Measurements from ENCODE around the gene EIF1AD.
"Not testable (repeated sequence)": the region's sequence is repeated elsewhere in the genome, so short reads cannot be mapped to it uniquely, and the experiment has no call there.

EIF1AD gene

DNA sequence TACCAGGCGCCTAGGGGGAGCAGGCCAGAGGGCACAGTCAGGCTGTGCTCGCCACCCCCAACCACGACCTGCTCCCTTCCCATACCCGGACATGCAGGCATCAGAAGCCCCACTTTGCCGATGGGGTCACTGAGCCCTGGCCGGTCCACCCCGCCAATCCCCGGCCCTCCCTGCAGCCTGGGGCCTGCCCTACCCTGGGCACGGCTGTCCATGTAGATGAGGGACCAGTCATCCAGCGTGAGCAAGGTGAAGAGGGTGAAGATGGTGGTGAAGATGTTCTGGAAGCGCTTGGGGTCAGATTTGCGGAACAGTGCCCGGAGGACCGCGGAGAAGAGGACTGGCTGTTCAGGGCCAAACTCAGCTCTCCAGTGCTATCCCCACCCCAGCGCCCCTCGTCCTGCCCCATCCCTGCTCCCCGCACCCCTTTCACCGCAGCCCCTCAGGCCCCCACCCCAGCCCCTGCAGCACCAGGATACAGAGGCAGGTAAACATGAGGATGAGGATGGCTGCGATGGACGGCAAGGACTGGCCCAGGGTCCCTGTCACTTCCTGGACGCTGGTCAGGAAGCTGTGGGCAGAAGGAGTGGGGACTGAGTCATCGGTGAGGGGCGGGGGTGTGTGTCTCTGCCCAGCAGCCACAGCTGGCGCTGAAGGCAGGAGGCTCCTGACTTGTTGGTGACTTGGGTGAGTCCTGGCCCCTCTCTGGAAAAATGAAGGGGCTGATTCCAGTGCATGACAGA is 18.8 kb upstream of the EIF1AD start:
- ATAC-seq: peak in 1 of 2 donors; percentile 41

DNA sequence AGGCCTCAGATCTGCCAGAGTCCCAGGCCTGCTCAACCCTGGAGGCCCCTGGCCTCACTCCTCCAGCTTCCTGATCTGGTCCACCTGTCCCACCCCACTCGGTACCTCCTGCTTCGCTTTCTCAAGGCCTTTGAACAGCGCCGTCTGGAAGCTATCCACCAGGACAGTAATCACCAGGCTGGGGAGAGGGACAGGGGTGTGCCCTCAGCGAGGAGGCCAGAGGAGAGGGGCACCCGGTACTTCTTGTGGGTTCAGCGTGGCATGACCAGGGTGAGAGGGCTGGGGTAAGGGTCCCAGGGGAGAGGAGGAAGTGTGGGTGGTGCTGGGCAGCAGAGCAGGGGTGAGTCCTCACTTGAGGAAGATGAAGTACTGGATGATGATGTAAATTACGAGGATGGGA is 18.3 kb upstream of the EIF1AD start:
- no peak for ATAC-seq

DNA sequence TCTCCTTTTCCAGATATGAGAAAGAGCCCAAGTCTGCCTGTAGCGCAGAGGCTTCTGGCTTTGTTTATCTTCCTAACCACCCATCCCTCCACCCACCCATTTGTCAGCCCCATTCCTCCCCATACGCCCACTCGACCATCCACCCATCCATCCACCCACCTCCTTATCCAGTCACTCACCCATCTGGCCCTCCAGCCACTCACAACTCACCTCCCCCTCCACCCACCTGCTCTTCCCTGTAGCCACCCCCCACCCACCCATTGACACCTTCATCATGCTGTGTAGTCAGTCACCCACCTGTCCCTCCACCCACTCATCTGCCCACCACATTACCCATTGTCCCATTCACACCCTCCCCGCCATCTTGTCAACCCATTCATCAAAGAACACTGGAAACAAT is 15.4 kb upstream of the EIF1AD start:
- ATAC-seq: no peak

DNA sequence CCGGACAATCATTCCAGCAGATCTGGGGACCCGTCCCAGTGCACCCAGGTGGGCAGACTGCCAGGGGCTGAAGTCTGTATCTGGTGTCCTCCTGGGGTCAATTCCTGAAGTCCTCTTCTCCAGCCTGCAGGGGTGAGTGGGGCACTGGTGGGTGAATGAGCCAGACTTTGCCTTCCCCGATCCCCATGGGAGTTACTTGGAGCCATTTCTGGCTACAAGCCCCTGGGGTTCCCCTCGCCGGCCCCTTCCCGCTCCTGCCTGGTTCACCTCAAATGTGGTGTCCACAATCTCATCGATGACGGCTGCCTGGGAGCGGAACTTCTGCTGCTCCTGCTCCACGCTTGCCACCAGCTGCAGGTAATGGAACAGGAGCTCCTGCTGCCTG is 14.8 kb upstream of the EIF1AD start:
- no peak for ATAC-seq

DNA sequence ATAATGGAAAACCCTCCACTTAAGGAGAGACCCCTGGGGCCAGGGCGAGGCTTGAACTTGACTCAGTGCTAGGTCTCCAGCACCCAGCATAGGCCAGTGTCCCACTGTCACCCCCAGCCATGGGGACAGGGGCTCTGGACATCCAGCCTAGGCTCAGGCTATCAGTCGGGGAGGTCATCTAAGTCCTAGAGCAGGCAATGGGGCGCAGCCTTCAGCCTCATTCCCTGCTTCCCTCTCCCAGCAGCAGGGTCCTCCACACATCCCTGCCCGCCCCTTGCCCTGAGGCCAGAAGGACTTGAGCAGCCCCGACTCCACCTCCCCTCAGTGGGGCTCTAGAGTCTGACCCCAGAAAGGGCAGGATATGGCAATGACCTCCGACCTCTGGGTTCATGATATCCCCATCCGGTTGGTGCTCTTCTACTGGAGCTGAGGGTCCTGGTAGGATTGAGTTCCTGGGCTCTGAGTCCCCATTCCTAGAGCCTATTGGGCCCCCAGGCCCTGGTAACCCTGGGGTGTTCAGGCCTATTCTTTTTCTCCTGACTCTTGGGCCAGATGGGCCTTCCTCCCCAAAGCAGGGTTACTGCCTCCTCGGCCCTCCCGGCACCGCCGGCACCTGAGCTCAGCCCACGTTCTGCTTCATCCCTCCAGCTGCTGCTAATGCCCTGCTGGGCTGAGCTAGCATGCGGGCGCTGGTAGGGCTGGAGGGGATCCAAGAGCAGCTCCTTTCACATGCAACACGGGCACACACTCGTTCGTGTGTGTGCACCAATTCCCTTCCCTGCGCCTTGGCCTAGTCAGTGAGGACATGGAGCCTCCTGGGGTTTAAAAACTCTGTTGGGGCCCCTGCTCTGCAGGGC is 14.2 kb upstream of the EIF1AD start:
- no peak for ATAC-seq

DNA sequence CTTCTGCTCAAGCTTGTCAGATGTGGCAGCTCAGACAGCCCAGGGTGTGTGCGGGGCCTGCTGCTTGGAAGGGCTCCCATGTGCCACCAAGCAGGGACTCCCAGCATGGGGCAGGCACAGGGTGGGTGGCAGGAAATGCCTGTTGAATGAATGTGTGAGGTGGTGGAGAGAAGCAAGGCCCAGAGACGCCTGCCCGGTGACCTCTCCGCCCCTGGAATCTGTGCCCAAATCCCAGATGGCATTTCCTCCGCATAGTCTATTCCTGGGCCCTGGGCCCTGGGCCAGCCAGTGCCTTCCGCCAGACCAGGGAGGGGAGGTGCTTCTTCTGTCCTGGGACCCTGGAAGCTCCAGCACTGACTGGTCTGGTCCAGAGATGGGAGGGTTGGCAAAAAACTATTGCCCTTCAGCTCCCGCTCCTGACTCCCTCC is 13.5 kb upstream of the EIF1AD start:
- ATAC-seq: no peak

DNA sequence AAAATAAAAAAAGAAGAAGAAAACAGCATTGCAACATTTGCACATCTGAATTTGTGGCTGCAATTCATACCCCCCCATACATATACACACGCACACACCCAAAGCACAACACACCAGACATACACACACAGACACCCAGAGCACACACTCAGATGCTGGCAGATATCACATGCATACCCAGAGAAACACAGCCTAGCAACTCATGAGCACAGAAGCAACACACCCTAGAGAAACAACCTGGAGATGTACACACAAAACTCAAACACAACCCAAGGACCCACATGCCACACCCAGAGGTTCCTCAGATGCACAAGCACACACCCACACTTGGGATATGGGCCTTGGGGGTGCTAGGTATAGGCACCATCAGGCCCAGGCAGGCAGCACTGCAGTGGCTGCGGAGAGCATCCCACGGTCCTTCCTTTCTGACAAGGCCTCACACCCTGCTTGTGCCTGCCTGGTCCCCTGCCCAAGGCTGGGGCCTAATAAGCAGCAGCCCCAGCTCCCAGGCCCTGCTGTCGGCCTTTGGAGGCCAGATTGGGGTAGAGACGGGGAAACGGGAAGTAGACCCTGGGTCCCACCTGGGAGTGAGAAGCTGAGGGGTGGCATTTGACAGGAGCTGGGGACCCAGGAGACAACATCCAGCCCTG is 13.0 kb upstream of the EIF1AD start:
- ATAC-seq: no peak

DNA sequence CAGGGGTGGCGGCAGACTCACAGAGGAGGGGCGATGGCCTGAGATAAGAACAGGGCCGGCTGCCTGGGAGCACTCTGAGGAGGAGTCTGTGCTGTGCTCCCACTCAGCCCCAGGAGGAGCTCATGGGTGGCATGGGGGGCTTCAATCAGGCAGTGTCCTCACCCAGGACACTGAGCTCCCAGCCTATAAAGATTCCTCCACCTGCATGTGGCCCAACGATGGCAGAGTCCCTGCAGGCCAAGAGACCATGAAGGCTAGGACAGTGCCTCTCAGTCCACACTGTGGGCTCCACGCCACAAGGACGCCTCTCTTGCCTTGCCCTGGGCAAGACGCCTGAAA is 11.8 kb upstream of the EIF1AD start:
- ATAC-seq: no peak

DNA sequence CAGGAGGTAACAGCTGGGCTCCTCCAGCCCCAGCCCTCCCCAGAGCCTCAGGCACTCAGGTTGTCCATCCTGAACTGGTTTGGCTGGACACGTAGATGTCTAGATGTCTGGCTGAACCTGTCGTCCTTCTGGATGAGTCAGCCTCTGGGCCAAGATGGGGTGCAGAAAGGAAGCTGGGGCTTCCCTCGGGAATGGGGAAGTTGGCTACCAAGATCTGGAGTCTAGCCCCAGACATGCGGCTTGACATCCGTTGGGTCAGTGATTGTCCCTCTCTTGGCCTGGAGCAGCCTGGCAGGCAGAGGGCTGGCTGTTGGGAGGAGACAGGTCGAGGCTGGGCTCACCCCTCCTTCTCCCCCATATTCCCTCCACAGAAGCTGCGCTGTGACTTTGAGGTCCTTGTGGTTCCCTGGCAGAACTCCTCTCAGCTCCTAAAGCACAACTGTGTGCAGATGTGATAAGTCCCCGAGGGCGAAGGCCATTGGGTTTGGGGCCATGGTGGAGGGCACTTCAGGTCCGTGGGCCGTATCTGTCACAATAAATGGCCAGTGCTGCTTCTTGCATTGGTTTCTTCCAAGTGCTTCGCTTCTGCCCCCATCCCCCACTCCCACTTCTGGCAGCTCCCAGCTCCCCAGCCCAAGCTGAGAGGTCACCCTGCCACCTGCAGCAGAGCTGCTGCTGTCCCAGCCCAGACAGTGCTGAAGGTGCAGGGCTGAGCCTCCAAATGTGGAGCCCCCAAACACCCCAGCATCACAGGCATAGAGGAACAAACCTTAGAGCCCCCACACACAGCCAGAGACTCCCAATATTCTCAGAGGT is 11.2 kb upstream of the EIF1AD start:
- no peak for ATAC-seq

DNA sequence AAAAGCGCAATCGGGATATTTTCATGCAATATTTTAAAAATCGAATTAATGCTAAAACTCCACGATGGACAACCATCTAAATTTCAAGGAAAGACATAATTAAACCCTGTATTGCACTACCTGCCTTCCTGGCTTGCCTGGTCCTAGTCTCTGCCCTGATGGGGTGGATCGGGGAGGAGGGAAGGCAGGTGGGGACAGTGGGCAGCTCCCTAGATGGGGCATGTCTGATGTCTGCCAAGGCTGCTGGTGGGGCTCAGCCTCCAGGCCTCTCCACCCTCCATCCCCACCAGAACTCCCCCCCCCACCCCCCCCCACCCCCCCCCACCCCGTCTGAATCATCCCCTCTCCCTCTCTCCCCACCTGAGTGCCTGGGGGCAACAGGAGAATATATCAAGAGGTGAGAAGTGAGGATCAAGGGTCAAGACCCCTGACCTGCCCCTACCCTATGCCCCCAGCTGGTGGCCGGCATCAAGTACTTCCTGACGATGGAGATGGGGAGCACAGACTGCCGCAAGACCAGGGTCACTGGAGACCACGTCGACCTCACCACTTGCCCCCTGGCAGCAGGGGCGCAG is 10.5 kb upstream of the EIF1AD start:
- ATAC-seq: no peak

DNA sequence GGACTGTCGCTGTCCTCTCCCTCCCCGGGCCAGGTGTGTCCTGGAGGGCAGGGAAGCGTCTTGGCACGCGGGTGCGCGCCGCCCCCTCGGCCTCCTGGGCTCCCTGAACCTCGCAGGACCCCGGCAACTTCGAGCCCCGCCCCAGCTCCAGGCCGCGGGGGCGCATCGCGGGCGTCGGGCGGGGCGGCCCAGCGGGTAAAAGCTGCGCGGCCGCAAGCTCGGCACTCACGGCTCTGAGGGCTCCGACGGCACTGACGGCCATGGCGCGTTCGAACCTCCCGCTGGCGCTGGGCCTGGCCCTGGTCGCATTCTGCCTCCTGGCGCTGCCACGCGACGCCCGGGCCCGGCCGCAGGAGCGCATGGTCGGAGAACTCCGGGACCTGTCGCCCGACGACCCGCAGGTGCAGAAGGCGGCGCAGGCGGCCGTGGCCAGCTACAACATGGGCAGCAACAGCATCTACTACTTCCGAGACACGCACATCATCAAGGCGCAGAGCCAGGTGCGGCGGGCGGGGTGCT is 9.9 kb upstream of the EIF1AD start, which contains the start of gene CST6:
CST6 (plus strand) TSS at position 224 of the 519 bp plus-strand sequence; CDS start at position 261, 37 bp downstream.
- peak in 1 of 2 donors; percentile 22 for ATAC-seq

DNA sequence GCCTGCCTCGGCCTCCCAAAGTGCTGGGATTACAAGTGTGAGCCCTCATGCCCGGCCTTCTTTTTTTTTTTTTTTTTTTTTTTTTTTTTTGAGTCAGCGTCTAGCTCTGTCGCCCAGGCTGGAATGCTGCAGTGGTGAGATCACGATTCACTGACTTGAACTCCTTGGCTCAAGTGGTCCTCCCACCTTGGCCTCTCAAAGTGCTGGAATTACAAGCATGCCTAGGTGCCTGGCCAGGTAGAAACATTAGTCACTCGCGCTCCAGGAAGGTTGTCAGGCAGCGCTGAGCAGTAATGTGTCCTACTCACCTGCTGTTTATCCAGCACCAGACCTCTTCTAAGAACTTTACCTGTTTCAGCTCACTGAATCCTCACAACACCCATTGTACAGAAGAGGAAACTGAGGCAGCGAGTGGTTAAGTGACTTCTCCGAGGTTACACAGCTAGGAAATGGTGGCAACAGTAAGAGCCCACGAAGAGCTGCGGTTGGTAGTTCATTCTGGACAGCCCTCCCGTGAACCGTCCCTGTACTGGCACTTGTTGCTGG is 9.4 kb upstream of the EIF1AD start:
- ATAC-seq: no peak

DNA sequence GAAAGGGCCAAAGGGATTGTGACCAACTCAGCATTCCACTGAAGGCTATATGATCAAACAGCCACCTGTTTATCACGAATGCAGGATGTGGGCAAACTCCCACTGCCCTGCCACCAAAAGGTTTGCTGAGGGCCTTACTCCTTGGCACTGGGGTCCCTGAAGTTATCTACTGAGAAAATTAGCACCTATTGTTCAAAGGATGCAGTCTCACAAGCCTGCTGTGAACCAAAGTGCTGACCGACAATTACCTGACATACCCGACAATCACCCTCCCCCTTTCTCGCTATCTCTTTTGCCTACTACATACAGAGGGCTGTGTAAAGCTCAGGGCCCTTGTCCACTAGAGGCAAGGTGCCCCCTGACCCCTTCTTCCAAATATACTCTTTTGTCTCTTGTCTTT is 8.1 kb upstream of the EIF1AD start:
- ATAC-seq: not testable (repeated sequence)

DNA sequence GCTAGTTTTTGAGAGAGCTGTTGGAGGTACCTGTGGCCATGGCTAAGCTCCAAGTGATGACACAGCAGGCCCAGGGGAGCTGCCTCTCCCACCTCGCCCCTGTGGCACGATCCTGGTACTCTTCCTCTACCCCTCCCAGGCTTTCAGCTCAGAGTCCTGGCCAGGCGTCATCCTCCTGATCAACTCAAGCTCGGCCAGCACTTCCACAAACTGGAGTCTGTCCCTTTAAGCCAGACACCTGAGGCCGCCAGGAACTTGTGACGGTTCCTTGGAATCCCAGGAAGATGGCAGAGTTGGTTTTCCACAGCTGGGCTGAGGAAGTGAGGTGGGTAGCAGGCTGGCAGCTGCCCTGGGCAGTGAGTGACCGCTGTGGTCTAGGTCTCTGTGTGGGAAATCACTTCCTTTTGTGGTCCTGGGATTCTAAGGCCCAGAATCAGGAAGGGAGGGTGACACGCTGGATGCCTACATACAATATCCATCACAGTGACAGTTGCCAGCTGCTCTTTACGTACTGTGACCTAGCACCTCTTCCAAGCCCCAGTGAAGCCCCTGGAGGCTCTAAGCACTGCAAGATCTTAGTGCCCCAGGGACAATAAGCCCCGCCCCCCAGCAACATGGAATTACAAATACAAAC is 6.6 kb upstream of the EIF1AD start:
- no peak for ATAC-seq

DNA sequence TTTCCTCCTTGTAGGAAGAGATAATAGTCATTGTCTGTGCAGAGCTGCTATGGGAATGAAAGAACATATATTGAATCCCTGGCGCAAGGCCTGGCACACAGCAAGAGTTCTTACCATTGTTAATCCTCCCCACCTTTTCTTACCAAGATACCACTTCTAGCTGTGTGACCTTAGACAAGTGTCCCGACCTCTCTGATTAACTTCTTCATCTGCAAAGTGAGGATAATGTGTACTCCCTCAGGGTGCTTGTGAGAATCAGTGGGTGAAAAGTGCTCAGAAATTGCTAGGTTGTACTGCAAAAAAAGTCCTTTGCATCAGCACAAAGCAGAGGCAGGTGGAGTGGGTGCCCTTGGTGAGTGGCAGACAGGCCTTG is 6.1 kb upstream of the EIF1AD start:
- no peak for ATAC-seq

DNA sequence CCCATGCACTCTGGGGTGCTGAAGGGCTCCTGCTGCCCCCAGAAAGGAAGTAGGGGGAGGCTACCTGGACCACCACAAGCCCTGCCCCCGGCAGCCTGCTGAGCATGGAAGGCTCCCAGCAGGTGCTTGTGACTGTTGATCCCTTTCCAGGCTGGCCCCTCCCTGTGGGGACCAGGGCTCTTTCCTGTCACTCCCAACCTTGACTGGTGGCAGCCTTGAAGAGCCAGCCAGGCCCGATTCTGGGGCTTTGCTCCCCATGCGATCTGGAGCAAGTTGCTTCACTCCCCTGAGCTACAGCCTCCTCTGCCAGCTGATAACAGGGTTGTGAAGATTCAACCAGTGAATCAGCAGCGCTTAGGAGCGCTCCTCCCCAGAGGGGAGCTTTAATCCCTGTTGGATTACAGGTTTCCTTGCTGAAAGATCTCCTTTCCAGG is 5.3 kb upstream of the EIF1AD start:
- no peak for ATAC-seq

DNA sequence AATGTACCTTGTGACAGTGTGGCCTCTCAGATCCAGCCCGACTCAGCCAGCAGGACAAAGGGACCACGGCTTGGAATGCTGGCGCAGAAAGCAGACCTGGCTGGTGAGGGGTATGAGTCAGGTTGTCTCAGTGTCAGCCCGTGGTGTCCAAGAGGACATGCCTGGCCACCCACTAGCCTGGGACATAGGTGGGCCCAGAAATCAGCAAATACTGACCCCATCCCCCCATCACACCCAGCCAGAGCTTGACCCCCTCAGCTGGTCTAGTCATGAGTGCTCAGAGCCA is 4.9 kb upstream of the EIF1AD start:
- ATAC-seq: no peak

DNA sequence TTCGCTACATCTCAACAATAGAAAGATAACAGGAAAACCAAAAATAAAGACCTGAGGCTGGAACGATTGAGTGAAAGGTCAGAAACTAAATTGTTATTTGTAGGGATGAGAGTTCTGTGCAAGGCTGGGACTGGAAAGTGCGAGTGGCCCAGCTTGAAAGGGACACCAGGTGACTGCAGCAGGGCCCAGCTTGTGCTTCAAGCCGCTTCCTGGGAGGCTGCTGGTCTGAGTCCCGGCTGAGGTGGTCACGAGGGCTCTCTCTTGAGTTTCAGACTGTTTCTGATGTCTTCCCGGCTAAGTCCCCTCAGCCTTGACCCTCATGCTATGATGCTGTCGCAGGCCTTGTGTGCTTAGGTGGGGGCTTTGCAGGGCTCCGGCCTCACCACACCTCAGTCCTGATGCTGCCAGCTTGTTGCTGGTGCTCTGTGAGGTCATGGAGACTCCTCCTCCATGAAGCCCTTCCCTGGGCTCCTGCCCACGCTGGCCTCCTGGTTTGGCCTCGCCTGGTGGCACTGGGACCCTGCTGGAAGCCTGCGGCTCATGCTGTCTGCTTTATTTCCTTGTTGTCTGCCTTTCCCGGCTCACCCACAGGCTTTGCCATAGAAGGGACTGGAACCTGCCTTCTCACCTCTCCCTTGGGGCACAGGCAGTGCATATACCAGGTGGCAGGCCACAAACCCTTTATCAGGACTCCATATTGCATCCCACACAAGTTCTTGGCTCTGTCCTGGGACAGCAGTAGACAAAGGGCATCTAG is 4.4 kb upstream of the EIF1AD start:
- no peak for ATAC-seq

DNA sequence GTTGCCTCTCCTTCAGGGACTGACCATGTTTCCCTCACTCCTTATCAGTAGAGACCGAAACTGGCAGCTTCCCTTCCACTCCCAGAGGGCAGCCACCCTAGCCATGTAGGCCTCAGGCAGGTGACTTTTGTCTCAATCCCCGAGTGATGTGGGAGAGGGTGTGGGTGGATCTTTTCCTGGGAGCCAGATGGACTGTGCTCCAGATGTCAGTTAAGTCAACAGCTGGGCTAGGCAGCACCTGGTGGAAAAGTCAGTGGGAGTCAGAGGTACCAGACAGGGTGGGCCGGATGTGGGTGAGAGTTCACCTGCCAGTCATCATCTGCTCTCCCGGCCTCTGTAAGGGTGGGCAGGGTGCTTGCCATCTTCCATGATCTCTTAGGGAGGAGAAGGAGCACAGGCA is 2.2 kb upstream of the EIF1AD start:
- no peak for ATAC-seq

DNA sequence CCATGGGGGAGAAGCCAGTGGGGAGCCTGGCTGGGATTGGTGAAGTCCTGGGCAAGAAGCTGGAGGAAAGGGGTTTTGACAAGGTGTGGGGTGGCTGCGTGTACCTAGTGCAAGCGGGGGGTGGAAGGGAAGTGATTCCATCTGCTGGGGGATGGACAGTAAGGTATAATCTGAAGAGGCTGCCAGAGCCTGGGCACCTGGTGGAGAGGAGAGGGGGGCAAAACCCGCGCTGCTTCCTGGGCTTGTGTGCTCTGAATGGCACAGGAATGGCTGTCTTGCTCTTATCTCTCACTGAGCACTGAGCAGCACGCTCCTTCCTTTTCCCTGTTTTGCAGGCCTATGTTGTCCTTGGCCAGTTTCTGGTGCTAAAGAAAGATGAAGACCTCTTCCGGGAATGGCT is 1.3 kb upstream of the EIF1AD start:
- no peak for ATAC-seq

Measured in activated CD4-positive, CD25-positive, alpha-beta regulatory T cell treated with anti-CD3 and anti-CD28 coated beads, Interleukin-2, amount 50 U/mL, for 24 hours (primary cell).